ENCODE data around the gene CMTM6.

GRCh38 chr3:32482693-32483092 lies 20.0 kb downstream of the CMTM6 start:
- TF ChIP-seq SPI1 (IDR thresholded peaks at IDR 0.05; ENCODE audit: borderline replicate concordance, low read depth) (no peak), CTCF (IDR thresholded peaks at IDR 0.05; ENCODE audit: insufficient read depth, low read length) (no peak), POLR2AphosphoS5 (IDR thresholded peaks at IDR 0.05; ENCODE audit: low read depth) (no peak), GABPA (IDR thresholded peaks at IDR 0.05; ENCODE audit: low read depth) (no peak)
- TF ChIP-seq, protein P1, sequence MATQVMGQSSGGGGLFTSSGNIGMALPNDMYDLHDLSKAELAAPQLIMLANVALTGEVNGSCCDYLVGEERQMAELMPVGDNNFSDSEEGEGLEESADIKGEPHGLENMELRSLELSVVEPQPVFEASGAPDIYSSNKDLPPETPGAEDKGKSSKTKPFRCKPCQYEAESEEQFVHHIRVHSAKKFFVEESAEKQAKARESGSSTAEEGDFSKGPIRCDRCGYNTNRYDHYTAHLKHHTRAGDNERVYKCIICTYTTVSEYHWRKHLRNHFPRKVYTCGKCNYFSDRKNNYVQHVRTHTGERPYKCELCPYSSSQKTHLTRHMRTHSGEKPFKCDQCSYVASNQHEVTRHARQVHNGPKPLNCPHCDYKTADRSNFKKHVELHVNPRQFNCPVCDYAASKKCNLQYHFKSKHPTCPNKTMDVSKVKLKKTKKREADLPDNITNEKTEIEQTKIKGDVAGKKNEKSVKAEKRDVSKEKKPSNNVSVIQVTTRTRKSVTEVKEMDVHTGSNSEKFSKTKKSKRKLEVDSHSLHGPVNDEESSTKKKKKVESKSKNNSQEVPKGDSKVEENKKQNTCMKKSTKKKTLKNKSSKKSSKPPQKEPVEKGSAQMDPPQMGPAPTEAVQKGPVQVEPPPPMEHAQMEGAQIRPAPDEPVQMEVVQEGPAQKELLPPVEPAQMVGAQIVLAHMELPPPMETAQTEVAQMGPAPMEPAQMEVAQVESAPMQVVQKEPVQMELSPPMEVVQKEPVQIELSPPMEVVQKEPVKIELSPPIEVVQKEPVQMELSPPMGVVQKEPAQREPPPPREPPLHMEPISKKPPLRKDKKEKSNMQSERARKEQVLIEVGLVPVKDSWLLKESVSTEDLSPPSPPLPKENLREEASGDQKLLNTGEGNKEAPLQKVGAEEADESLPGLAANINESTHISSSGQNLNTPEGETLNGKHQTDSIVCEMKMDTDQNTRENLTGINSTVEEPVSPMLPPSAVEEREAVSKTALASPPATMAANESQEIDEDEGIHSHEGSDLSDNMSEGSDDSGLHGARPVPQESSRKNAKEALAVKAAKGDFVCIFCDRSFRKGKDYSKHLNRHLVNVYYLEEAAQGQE (IDR thresholded peaks at IDR 0.05; ENCODE audit: insufficient replicate concordance, low read depth), result no peak
